Esophagus (tissue), 2 donors: ENCODE results near the gene ZNF318. TPM values are rescaled to one million over a fixed set of nuclear protein-coding genes. Genes with fewer than 3 reads are reported as not detected.
"Not testable (repeated sequence)": the region's sequence is repeated elsewhere in the genome, so short reads cannot be mapped to it uniquely, and the experiment has no call there.

Experiments used
- H3K27ac ChIP-seq, 2 donors: one replicate each; pipeline ENCODE4 v1.5.1; 2013; ENCODE audit warnings: low read depth in 2 of 2, mild to moderate bottlenecking in 2 of 2, inconsistent platforms in 1 of 2, low read length in 1 of 2, moderate library complexity in 1 of 2
- H3K27me3 ChIP-seq, 2 donors: one replicate each; pipeline ENCODE4 v1.6.1; 2013; ENCODE audit warnings: low read length in 2 of 2, control low read depth in 1 of 2, mild to moderate bottlenecking in 1 of 2; ENCODE audit not compliant: insufficient read depth in 2 of 2, control insufficient read depth in 1 of 2
- H3K36me3 ChIP-seq, 2 donors: one replicate each; pipeline ENCODE4 v1.6.1; 2013; ENCODE audit warnings: low read length in 1 of 2; ENCODE audit not compliant: control insufficient read depth in 2 of 2, insufficient read depth in 2 of 2
- H3K4me1 ChIP-seq, 2 donors: one replicate each; pipeline ENCODE4 v1.6.1; 2013; ENCODE audit warnings: low read length in 1 of 2; ENCODE audit not compliant: control insufficient read depth in 2 of 2, insufficient read depth in 2 of 2
- H3K4me3 ChIP-seq, 2 donors: one replicate each; pipeline ENCODE4 v1.5.1; 2013; ENCODE audit warnings: low read length in 2 of 2, mild to moderate bottlenecking in 2 of 2, low read depth in 1 of 2, moderate library complexity in 1 of 2
- H3K9me3 ChIP-seq, 2 donors: one replicate each; pipeline ENCODE4 v1.6.1; 2013; ENCODE audit warnings: mild to moderate bottlenecking in 2 of 2, low read depth in 1 of 2, low read length in 1 of 2, moderate library complexity in 1 of 2; ENCODE audit not compliant: control insufficient read depth in 2 of 2, insufficient read depth in 1 of 2
- WGBS, 2 donors: extraction: QIAGEN DNeasy Blood & Tissue Kit; methylation state at CpG; one replicate each; pipeline ENCODE4 v1.1.7; 2013; 5-methylcytosine and 5-hydroxymethylcytosine counted together
- polyA plus RNA-seq, 2 donors: library from polyadenylated mRNA; stranded (reverse); fragments of 200-250 nt; gene quantifications; one replicate each; pipeline ENCODE4 v1.2.3, GENCODE V29; 2013
- donor health status: healthy with polysubstance abuse.
- donor health status: Bipolar disorder and iron deficiency.

ZNF318 gene
- polyA plus RNA-seq, 2 donors, result 3.2 to 4.8 TPM

DNA sequence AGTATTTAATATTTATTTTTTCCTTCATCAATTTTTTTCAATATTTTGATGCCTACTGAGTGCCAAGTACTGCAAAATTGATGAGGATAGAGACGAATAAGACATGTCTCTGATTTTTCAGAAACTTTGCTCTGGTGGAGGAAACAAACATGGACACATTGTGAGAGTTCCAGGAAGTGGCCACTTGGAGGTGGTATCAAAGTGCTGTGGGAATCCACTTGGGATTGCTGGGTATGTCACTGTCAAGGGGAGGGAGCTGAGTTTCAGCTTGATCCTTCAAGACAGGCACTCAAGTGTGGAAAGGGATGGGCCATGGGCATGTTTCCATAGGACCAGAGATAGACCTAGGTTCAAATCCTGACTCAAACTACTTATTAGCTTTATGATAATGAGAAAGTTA, 33.4 kb upstream of the ZNF318 start:
- 76 to 80% methylated on average over 1 of the region's 1 CpG for WGBS, 2 donors
- Histone ChIP-seq H3K9me3 (no peaks in the 10 kb centered on the region), H3K27me3 (no peaks in the 10 kb centered on the region), H3K27ac (no peak overlapping the region), H3K4me1 (no peaks in the 10 kb centered on the region), H3K4me3 (no peak overlapping the region), H3K36me3 (no peaks in the 10 kb centered on the region)

- H3K27me3 ChIP-seq, result no peaks in the 10 kb centered on the region
- no peaks in the 10 kb centered on the region for H3K9me3 ChIP-seq
- H3K36me3 ChIP-seq, result no peaks in the 10 kb centered on the region
- no peaks in the 10 kb centered on the region for H3K4me1 ChIP-seq
- no peak overlapping the region for H3K4me3 ChIP-seq
- WGBS, 2 donors, result 85 to 89% methylated on average over 3 of the region's 3 CpGs
- H3K27ac ChIP-seq, result no peak overlapping the region
Observed at GRCh38 chr6:43401730-43402129, 32.3 kb upstream of the ZNF318 start.

DNA sequence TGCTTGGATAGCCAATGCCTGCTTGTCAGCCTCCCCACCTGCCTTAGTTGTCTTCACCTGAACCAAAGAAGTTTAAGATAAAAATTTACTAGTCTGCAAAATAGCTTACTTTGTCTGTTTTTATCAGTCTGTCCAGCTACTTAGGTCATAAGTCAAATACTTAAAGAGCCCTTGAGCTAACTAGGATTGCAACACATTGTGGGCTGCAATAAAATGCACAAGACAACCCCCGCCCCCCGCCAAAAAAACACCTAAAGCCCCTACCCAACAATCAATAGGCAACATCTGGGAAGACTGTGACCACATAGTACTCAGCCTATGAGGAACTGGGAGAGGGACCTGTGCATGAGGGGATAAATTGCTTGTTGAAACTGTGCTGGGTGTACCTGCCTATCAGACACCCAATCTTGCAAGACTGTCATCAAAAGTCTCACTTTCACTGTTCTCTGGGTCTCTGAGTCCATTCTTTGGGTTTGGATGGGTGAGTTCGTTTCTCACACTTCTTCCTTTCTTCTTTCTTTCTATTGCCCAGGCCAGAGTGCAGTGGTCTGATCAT, 30.6 kb upstream of the ZNF318 start:
- Histone ChIP-seq H3K27ac (no peak overlapping the region), H3K9me3 (no peaks in the 10 kb centered on the region), H3K27me3 (no peaks in the 10 kb centered on the region), H3K4me1 (peaks cover 0 to 4% of the 10 kb centered on the region in 2 donors), H3K36me3 (no peaks in the 10 kb centered on the region), H3K4me3 (no peak overlapping the region)
- WGBS, 2 donors, result 79 to 82% methylated on average over 3 of the region's 3 CpGs

DNA sequence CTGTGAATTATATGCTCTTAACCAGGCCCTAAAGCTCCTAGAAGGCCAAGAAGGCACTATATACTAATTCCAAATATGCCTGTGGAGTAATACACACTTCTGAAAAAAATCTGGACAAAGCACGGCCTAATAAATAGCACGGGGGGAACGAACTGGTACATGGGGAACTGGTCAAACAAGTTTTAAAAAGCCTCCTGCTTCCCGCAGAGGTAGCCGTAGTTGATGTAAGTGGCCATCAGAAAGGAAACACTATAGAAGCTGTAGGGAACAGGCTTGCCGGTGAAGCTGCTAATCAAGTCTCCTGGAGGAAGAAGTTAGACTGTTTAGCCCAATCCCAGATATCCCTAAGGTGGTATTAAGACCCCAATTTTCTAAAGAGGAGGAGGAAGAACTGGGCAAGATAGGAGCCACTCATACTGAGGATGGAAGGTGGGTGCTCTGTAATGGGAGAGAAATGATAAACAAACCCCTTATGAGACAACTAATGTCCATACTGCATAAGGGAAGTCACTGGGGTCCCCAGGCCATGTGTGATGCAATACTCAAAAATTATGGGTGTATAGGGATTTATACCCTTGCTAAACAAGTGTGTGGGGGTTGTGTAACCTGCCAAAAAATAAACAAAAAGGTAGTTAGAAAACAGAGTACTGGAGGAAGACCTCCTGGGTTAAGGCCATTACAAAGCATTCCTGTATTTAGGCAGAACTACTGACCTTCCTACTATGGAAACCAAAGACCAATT, 27.1 kb upstream of the ZNF318 start:
- 52 to 55% methylated on average over 6 of the region's 6 CpGs for WGBS, 2 donors
- Histone ChIP-seq H3K9me3 (no peaks in the 10 kb centered on the region), H3K36me3 (no peaks in the 10 kb centered on the region), H3K4me3 (no peak overlapping the region), H3K27ac (no peak overlapping the region), H3K4me1 (peaks cover 0 to 4% of the 10 kb centered on the region in 2 donors), H3K27me3 (no peaks in the 10 kb centered on the region)

- 62 to 65% methylated on average over 4 of the region's 4 CpGs for WGBS, 2 donors
- no peak overlapping the region for H3K4me3 ChIP-seq
- peaks cover 0 to 4% of the 10 kb centered on the region in 2 donors for H3K4me1 ChIP-seq
- H3K27ac ChIP-seq, result no peak overlapping the region
- no peaks in the 10 kb centered on the region for H3K27me3 ChIP-seq
- H3K9me3 ChIP-seq, result no peaks in the 10 kb centered on the region
- no peaks in the 10 kb centered on the region for H3K36me3 ChIP-seq
Observed at GRCh38 chr6:43395776-43396175, 26.3 kb upstream of the ZNF318 start.

DNA sequence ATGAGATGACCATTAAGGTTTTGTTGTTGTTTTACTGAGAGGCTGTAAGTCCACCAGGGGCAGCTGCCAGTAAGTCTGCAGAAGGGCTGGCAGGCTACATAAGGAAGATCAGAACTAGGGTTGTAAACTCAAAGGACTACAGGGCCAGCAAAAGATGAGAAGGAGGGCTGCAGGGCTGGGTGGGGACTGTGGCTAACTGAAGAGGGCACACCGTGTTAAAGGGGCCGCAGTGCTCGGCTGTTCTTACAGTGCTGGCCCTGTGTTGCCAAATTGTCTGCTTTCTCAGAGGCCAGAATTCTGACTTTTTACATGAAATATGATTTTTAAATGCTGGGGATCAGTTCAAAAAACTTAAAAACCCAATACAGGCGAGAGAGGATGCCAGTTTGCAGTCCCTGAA, 25.5 kb upstream of the ZNF318 start:
- Histone ChIP-seq H3K9me3 (no peaks in the 10 kb centered on the region), H3K36me3 (no peaks in the 10 kb centered on the region), H3K27ac (no peak overlapping the region), H3K27me3 (no peaks in the 10 kb centered on the region), H3K4me1 (peaks cover 0 to 4% of the 10 kb centered on the region in 2 donors), H3K4me3 (no peak overlapping the region)
- WGBS, 2 donors, result 96 to 97% methylated on average over 4 of the region's 4 CpGs

GRCh38 chr6:43393602-43394001, 24.2 kb upstream of the ZNF318 start:
- no peak overlapping the region for H3K27ac ChIP-seq
- no peaks in the 10 kb centered on the region for H3K36me3 ChIP-seq
- 74 to 78% methylated on average over 5 of the region's 5 CpGs for WGBS, 2 donors
- H3K9me3 ChIP-seq, result no peaks in the 10 kb centered on the region
- H3K4me3 ChIP-seq, result no peak overlapping the region
- no peaks in the 10 kb centered on the region for H3K27me3 ChIP-seq
- peaks cover 0 to 4% of the 10 kb centered on the region in 2 donors for H3K4me1 ChIP-seq

DNA sequence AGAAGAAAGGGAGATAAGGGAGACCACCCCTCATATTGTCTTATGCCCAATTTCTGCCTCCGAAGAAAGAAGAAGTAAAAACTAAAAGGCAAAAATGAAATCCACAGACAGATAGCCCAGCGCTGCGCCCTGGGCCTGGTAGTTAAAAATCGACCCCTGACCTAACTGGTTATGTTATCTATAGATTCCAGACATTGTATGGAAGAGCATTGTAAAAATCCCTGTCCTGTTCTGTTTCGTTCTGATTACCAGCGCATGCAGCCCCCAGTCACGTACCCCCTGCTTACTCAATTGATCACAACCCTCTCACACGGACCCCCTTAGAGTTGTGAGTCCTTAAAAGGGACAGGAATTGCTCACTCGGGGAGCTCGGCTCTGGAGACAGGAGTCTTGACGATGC, 23.7 kb upstream of the ZNF318 start:
- H3K4me3 ChIP-seq, H3K27ac ChIP-seq: not testable (repeated sequence)

DNA sequence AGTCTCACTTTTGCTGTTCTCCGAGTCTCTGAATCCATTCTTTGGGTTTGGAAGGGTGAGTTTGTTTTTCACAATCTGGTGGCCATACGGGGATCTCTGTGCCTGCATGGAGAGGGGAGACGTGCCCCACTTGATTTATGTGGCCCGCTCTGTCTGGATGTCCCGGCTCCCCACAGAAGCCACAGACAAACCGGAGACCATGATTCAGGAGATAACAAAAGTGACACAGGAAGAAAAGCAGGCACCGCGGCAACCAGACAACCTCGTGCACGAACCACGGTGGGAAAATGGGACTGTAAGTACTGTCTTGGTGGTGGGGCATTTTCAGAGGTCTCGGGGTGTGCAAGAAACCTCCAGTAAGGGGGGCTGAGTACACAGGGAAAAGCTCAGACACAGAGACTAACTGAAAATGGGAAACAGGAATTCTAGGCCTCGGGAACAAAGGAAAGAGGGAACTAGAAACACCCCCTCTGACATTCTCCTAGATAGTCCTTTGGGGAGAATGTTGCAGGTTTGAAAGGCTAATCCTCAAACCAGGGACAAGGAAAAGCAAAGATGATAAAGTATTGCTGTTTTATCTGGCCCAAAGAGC, 22.1 kb upstream of the ZNF318 start:
- no peak overlapping the region for H3K27ac ChIP-seq
- H3K9me3 ChIP-seq, result no peaks in the 10 kb centered on the region
- WGBS, 2 donors, result 67 to 73% methylated on average over 13 of the region's 13 CpGs
- H3K4me1 ChIP-seq, result peaks cover 0 to 4% of the 10 kb centered on the region in 2 donors
- no peaks in the 10 kb centered on the region for H3K27me3 ChIP-seq
- no peak overlapping the region for H3K4me3 ChIP-seq
- no peaks in the 10 kb centered on the region for H3K36me3 ChIP-seq

More for the DNA sequence above, 23.7 kb upstream of the ZNF318 start:
- not testable (repeated sequence) for H3K27me3 ChIP-seq, H3K36me3 ChIP-seq, H3K9me3 ChIP-seq, H3K4me1 ChIP-seq
- WGBS, 2 donors, result 75 to 80% methylated on average over 11 of the region's 11 CpGs
